ENCODE results near the gene TXNRD3. TPM values are rescaled to one million over a fixed set of nuclear protein-coding genes. Genes with fewer than 3 reads are reported as not detected.

The TXNRD3 gene
- total and polyA plus RNA-seq, 8 donors = 4.4 to 8.3 (median 5.8) TPM

- intact Hi-C loops (cut with DNase I) = no loop called here
- FAIRE-seq (no peak), ATAC-seq (no peak), DNase-seq (no peak)
- Histone ChIP-seq H3K9me3 (no peaks in the 10 kb centered on the region), H3K4me1 (no peaks in the 10 kb centered on the region), H3K27me3 (no peaks in the 10 kb centered on the region), H3K27ac (no peak overlapping the region), H3K4me3 (no peak overlapping the region), H3K36me3 (no peaks in the 10 kb centered on the region)
- 75 to 80% methylated on average over 4 of the region's 4 CpGs for WGBS, 2 donors
- no peak for TF ChIP-seq CTCF (IDR thresholded peaks at IDR 0.05)
Measured at GRCh38 chr3:126582311-126582710, 72.6 kb downstream of the TXNRD3 start.

- Histone ChIP-seq H3K27ac (no peak overlapping the region), H3K4me3 (no peak overlapping the region), H3K9me3 (no peaks in the 10 kb centered on the region), H3K36me3 (no peaks in the 10 kb centered on the region), H3K27me3 (no peaks in the 10 kb centered on the region), H3K4me1 (no peaks in the 10 kb centered on the region)
- intact Hi-C loops (cut with DNase I) = no loop called here
- no peak for FAIRE-seq
- DNase-seq = no peak
- TF ChIP-seq CTCF (IDR thresholded peaks at IDR 0.05) = no peak
- ATAC-seq = no peak
- WGBS, 2 donors = 70 to 73% methylated on average over 2 of the region's 2 CpGs
Measured at GRCh38 chr3:126581569-126581968, 73.4 kb downstream of the TXNRD3 start.

- H3K4me1 ChIP-seq = no peaks in the 10 kb centered on the region
- 67 to 73% methylated on average over 5 of the region's 5 CpGs for WGBS, 2 donors
Measured at GRCh38 chr3:126580746-126581145, 74.2 kb downstream of the TXNRD3 start.

GRCh38 chr3:126578702-126579101, 76.2 kb downstream of the TXNRD3 start:
- DNase-seq = peak in 1 of 6 donors; percentile 29
- no peak for TF ChIP-seq CTCF (IDR thresholded peaks at IDR 0.05)
- H3K36me3 ChIP-seq = no peaks in the 10 kb centered on the region
- intact Hi-C loops (cut with DNase I) = no loop called here
- H3K4me3 ChIP-seq = no peak overlapping the region
- no peak for FAIRE-seq
- H3K4me1 ChIP-seq = no peaks in the 10 kb centered on the region
- no peaks in the 10 kb centered on the region for H3K9me3 ChIP-seq
- no peaks in the 10 kb centered on the region for H3K27me3 ChIP-seq
- ATAC-seq = no peak
- WGBS, 2 donors = 83 to 86% methylated on average over 7 of the region's 7 CpGs
- H3K27ac ChIP-seq = no peak overlapping the region

More at GRCh38 chr3:126580746-126581145, 74.2 kb downstream of the TXNRD3 start:
- H3K9me3 ChIP-seq = no peaks in the 10 kb centered on the region
- DNase-seq = no peak
- no peak overlapping the region for H3K4me3 ChIP-seq
- no peaks in the 10 kb centered on the region for H3K36me3 ChIP-seq
- intact Hi-C loops (cut with DNase I) = no loop called here
- H3K27ac ChIP-seq = no peak overlapping the region
- H3K27me3 ChIP-seq = no peaks in the 10 kb centered on the region
- TF ChIP-seq CTCF (IDR thresholded peaks at IDR 0.05) = no peak
- FAIRE-seq = no peak
- ATAC-seq = no peak

- DNase-seq = no peak
- Histone ChIP-seq H3K27ac (no peak overlapping the region), H3K27me3 (no peaks in the 10 kb centered on the region), H3K36me3 (no peaks in the 10 kb centered on the region), H3K9me3 (no peaks in the 10 kb centered on the region), H3K4me1 (no peaks in the 10 kb centered on the region), H3K4me3 (no peak overlapping the region)
- no peak for TF ChIP-seq CTCF (IDR thresholded peaks at IDR 0.05)
- no peak for FAIRE-seq
- intact Hi-C loops (cut with DNase I) = no loop called here
- no peak for ATAC-seq
- 75 to 80% methylated on average over 2 of the region's 2 CpGs for WGBS, 2 donors
Measured at GRCh38 chr3:126577261-126577660, 77.7 kb downstream of the TXNRD3 start.
